Fibroblast of the aortic adventitia (primary cell): ENCODE results near the gene ZKSCAN1. TPM values are rescaled to one million over a fixed set of nuclear protein-coding genes. Genes with fewer than 3 reads are reported as not detected.

Experiments
- DNase-seq: peaks from one replicate; pipeline ENCODE4 v3.0.0-alpha.2; 2010; ENCODE audit warnings: low read depth
- H3K4me3 ChIP-seq: 2 replicates; pipeline ENCODE4 v1.5.1; 2011; ENCODE audit warnings: low read depth, mild to moderate bottlenecking, control low read depth, low read length, moderate library complexity
- total RNA-seq: library from RNA; depleted of rRNA; stranded (reverse); fragments of >200 nt; gene quantifications from 2 replicates; pipeline ENCODE4 v1.2.3, GENCODE V29; 2012; ENCODE audit warnings: low replicate concordance
- TF ChIP-seq, protein P1 (sequence below): IDR thresholded peaks from 2 replicates; pipeline ENCODE4 v1.5.1; 2011; ENCODE audit warnings: mild to moderate bottlenecking, low read length, control low read depth, inconsistent platforms; ENCODE audit not compliant: insufficient read depth

Gene ZKSCAN1
- total RNA-seq, 1 donor = 41.9 TPM

DNA sequence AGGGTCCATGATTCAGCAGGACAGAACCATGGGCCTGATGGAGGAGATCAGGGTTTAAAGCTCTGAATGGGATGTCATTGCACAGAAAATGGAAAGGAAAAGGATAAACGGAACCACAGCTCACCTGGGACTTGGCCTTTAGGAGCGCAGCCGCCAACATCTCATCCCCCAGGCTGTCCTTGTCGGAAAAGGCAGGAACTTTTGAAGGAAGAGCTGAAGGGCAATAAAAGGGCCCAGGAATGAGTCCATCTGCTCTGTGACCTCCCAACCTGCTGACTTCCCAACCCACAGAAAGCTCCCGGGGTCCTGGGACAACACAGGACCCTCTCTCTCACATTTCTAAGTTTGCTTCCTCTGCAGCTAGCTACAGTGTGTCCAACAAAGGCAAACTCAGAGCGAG, 60.0 kb downstream of the ZKSCAN1 start:
- TF ChIP-seq, protein P1, sequence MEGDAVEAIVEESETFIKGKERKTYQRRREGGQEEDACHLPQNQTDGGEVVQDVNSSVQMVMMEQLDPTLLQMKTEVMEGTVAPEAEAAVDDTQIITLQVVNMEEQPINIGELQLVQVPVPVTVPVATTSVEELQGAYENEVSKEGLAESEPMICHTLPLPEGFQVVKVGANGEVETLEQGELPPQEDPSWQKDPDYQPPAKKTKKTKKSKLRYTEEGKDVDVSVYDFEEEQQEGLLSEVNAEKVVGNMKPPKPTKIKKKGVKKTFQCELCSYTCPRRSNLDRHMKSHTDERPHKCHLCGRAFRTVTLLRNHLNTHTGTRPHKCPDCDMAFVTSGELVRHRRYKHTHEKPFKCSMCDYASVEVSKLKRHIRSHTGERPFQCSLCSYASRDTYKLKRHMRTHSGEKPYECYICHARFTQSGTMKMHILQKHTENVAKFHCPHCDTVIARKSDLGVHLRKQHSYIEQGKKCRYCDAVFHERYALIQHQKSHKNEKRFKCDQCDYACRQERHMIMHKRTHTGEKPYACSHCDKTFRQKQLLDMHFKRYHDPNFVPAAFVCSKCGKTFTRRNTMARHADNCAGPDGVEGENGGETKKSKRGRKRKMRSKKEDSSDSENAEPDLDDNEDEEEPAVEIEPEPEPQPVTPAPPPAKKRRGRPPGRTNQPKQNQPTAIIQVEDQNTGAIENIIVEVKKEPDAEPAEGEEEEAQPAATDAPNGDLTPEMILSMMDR = no peak
- H3K4me3 ChIP-seq = no peak overlapping the region
- DNase-seq = no peak

DNA sequence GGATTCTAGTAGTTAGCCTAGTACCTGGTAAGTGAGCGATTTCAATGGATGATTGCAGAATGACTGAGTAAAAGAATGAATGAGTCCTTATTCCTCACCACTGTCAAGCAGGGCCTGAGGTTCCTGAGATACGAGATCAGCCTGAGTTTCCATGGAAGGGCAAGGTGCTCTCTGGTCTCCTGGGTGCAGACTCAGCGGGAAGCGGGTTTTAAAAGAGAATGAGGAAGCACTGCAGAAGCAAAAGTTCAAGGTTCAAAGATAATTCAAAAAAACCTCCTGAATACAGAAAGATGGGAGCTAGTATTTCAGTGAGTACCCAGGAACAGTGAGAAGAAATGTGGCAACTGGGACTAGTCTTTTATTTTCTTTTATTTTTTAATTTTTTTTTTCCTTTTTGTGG, 61.8 kb downstream of the ZKSCAN1 start:
- TF ChIP-seq, protein P1 = no peak
- no peak overlapping the region for H3K4me3 ChIP-seq
- no peak for DNase-seq

DNA sequence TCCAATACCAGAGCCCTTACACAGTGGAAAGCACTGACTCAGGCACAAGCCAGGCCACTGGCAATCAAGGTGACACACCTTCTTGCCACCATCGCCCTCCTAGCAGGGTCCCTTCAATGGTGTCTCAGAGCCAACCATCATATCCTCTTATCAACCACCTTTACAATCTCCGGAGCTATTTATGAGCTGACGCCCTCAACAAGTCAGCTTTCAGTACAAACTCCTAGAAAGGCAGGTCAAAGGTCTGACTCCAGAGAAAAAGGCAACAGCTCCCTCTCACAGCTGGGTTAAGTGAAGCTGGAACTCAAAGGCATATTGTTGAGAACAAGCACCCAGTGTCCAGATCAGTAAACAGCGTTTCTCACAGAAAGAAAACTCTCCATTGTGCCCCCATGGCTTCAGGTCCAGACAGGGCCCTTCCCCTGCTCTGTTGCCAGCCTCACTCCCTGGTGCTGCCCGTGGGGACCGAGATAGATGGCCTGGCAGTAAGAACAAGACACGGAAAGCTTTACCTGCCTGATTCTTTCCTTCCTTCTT, 63.7 kb downstream of the ZKSCAN1 start:
- no peak for DNase-seq
- no peak overlapping the region for H3K4me3 ChIP-seq
- TF ChIP-seq, protein P1 = no peak

DNA sequence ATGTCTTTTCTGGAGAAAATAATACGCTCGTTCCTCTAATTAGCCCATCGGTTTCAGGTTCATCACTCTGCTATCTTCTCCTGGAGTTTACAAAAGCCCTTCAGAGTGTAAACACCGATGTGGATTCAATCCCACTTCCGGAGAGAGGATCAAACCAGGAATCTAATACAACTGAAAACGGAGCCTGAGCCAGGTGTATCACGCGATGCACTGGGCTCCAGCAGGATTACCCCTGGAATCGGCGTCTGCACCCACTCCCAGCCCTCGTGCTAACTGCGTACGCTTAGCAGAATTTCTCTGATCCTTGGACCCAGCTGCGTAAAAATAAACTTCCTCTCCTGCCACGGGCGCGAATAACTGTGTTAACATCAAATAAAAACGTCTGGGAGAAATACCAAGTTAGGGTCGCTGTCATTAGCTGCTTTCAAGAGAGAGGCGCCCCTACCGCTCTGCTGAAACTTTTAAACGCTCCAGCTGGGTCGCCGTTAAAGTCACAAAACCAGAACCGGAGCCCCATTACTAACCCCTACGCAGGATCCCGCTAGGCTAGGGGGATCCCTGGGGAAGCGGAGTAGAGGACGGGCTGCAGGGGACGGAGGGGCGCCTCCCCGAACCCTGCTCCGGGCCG, 65.6 kb downstream of the ZKSCAN1 start:
- no peak for DNase-seq
- TF ChIP-seq, protein P1 = no peak
- H3K4me3 ChIP-seq = peak overlapping the region; percentile 98

DNA sequence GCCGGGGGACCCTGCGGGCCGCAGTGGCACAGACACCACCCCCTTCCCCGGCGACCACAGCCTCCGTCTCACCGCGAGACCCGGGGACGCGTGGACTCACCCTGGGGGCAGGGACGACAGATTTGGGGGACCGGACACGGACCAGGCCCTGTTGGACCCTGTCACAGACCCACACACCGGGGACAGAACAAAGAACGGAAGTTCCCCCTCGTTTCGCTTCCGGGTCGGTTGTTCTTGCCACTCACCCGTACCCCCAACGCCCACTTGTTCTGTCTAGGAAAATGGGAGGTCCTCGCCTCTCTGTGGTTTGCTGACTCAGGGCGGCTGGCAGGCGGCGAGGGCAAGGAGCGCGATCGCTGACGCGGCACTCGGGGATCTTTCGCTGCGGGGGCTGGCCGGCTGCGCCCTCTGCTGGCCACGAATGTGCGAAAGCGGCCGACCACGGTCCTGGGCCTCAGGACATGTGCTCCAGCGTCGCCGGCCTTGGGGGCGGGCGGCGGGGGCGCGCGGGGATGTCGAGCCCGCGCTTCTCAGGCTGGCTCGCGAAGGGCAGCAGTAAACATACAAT, 66.2 kb downstream of the ZKSCAN1 start, which contains the start of gene ZNF3:
ZNF3 (minus strand) TSS at position 189 of the 568 bp plus-strand sequence. CDS start 4,366 bp downstream, outside the sequence.
- TF ChIP-seq, protein P1 = peak; percentile 79
- peak within 1 kb of the TSS; percentile 98 for H3K4me3 ChIP-seq
- DNase-seq = peak; percentile 99

DNA sequence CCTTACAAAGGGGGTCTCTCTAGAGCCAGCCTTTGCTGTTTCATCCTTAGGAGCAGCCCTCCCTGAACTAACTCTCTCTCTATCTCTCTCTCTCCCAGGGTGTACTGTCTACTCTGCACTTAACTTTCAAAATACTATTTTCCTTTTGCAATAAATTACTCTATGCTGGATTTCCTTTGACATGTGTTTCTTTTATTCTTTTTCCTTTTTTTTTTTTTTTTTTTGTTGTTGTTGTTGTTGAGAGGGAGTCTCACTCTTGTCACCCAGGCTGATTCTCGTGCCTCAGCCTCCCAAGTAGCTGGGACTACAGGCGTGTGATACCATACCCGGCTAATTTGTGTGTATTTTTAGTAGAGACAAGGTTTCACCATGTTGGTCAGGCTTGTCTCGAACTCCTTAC, 67.6 kb downstream of the ZKSCAN1 start:
- DNase-seq = no peak
- no peak overlapping the region for H3K4me3 ChIP-seq
- TF ChIP-seq, protein P1 = no peak
